Thyroid gland (tissue), 4 donors: Measurements from ENCODE around the gene ATP6V1C2.

Experiments
- POLR2A ChIP-seq, 2 donors: fragments of 450-650 bp; IDR thresholded peaks; one replicate each; pipeline ENCODE4 v1.6.1; 2017; ENCODE audit warnings: antibody characterized with exemption in 2 of 2, mild to moderate bottlenecking in 2 of 2, moderate library complexity in 1 of 2
- TF ChIP-seq, protein P1 (sequence below), 6 experiments: fragments of 200-600 bp in 3 of 6; fragments of 450-650 bp in 3 of 6; sonication (generic) in 3 of 6; IDR thresholded peaks; one replicate each; pipeline ENCODE4 v1.5.1; 2016 to 2019; ENCODE audit warnings: antibody characterized with exemption in 6 of 6, mild to moderate bottlenecking in 2 of 6, inconsistent platforms in 1 of 6, moderate library complexity in 1 of 6

- TF ChIP-seq, protein P1, sequence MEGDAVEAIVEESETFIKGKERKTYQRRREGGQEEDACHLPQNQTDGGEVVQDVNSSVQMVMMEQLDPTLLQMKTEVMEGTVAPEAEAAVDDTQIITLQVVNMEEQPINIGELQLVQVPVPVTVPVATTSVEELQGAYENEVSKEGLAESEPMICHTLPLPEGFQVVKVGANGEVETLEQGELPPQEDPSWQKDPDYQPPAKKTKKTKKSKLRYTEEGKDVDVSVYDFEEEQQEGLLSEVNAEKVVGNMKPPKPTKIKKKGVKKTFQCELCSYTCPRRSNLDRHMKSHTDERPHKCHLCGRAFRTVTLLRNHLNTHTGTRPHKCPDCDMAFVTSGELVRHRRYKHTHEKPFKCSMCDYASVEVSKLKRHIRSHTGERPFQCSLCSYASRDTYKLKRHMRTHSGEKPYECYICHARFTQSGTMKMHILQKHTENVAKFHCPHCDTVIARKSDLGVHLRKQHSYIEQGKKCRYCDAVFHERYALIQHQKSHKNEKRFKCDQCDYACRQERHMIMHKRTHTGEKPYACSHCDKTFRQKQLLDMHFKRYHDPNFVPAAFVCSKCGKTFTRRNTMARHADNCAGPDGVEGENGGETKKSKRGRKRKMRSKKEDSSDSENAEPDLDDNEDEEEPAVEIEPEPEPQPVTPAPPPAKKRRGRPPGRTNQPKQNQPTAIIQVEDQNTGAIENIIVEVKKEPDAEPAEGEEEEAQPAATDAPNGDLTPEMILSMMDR (IDR thresholded peaks at IDR 0.05): no peak
- TF ChIP-seq POLR2A (IDR thresholded peaks at IDR 0.05): no peak
These were observed 72.4 kb downstream of the ATP6V1C2 start for GRCh38 chr2:10793816-10794215.
